H1 (cell line): Measurements from ENCODE around the gene PARD3. TPM values are rescaled to one million over a fixed set of nuclear protein-coding genes. Genes with fewer than 3 reads are reported as not detected.

Experiments
- CHD7 ChIP-seq: fragments of 300-600 bp; sonication (generic); IDR thresholded peaks from 2 replicates; pipeline ENCODE4 v1.7.1; 2012; ENCODE audit warnings: low read length, moderate library complexity, mild to moderate bottlenecking, inconsistent platforms; ENCODE audit not compliant: insufficient replicate concordance
- CREB1 ChIP-seq: IDR thresholded peaks from 2 replicates; pipeline ENCODE4 v1.6.1; 2012; ENCODE audit warnings: inconsistent platforms
- FOSL1 ChIP-seq: IDR thresholded peaks from 2 replicates; pipeline ENCODE4 v1.6.1; 2011; ENCODE audit warnings: mild to moderate bottlenecking, low read depth, low read length, moderate library complexity; ENCODE audit not compliant: insufficient read depth
- GABPA ChIP-seq: IDR thresholded peaks from 2 replicates; pipeline ENCODE4 v1.6.1; 2011; ENCODE audit warnings: mild to moderate bottlenecking, low read length, moderate library complexity, borderline replicate concordance; ENCODE audit not compliant: insufficient read depth
- HDAC2 ChIP-seq, 2 experiments: fragments of 300-600 bp in 1 of 2; sonication (generic) in 1 of 2; IDR thresholded peaks; 2 replicates each; pipeline ENCODE4 v1.6.1; 2011 to 2012; ENCODE audit warnings: low read depth in 2 of 2, low read length in 2 of 2, mild to moderate bottlenecking in 2 of 2, moderate library complexity in 2 of 2, borderline replicate concordance in 1 of 2, inconsistent platforms in 1 of 2
- MAX ChIP-seq: IDR thresholded peaks from 2 replicates; pipeline ENCODE4 v1.6.1; 2012; ENCODE audit warnings: inconsistent platforms
- RFX5 ChIP-seq: IDR thresholded peaks from 2 replicates; pipeline ENCODE4 v1.6.1; 2011; ENCODE audit warnings: low read depth, low read length, improper control_type of control experiment, borderline replicate concordance
- SUZ12 ChIP-seq: fragments of 200-600 bp; sonication (generic); IDR thresholded peaks from 2 replicates; pipeline ENCODE4 v1.6.1; 2012; ENCODE audit warnings: mild to moderate bottlenecking, inconsistent platforms, low read length, moderate library complexity, mixed read lengths
- polyA plus RNA-seq, 7 experiments: library from polyadenylated mRNA; depleted of rRNA in 3 of 7; stranded (reverse) in 5 of 7; unstranded in 2 of 7; fragments of >200 nt in 5 of 7; fragments of 200-250 nt in 2 of 7; gene quantifications; 1 replicate in 5 of 7; 2 replicates in 1 of 7; 4 replicates in 1 of 7; pipeline versions ENCODE4 v1.2.1 to v1.2.3, GENCODE V29; 2011 to 2013; ENCODE audit warnings: missing spikeins in 2 of 7, mixed read lengths in 2 of 7
- total RNA-seq: library from RNA; stranded (reverse); fragmentation: NEBNext Ultra II Directional; extraction: Animal tissue kit (Norgen Biotek cat#: 25700); gene quantifications from 2 replicates; pipeline ENCODE4 v1.2.1, GENCODE V29; 2021

Gene PARD3
- total and polyA plus RNA-seq, 2 of the 8 experiments (the other 6 are each of a cell fraction or from before 2014, with no cell fraction given) = 19.7 to 49.1 TPM

GRCh38 chr10:34102237-34102673 is 712.8 kb downstream of the PARD3 start (continued):
- no peak for TF ChIP-seq FOSL1
- no peak for TF ChIP-seq CHD7
- TF ChIP-seq RFX5 = no peak
- TF ChIP-seq CREB1 = no peak
- no peak for TF ChIP-seq HDAC2 (IDR thresholded peaks at IDR 0.05; ENCODE audit: borderline replicate concordance in 1 of 2, low read depth in 2 of 2, low read length in 2 of 2)
- TF ChIP-seq GABPA = no peak
- no peak for TF ChIP-seq MAX
- TF ChIP-seq SUZ12 = no peak
